ENCODE data around the gene SLC7A14. TPM values are rescaled to one million over a fixed set of nuclear protein-coding genes. Genes with fewer than 3 reads are reported as not detected.

Gene SLC7A14
- total and polyA plus RNA-seq, 2 donors (not counting 1 experiment from before 2014, with no cell fraction given): not detected

DNA sequence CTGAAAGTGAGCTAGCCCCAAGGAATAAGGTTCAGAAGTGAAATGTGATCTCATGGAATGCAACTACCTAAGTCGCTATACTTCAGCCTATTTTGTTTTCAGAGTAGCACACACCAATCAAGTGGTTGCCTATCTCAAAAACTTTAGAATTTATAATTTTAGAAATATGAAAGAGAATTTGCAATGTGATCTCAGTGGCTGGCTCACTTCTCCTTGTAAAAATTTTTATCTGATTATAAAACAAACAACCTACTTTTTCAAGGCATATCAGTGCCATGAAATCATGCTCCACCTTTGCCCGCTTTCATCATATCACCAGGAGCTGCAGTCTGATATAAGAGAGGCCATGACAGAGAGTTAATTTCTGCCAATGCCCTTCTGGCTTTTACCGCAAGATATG lies 119.9 kb downstream of the SLC7A14 start:
- TF ChIP-seq CTCF (IDR thresholded peaks at IDR 0.05) (no peak), EZH2 (IDR thresholded peaks at IDR 0.05; ENCODE audit: borderline replicate concordance, insufficient read depth, low read depth, low read length, poor library complexity, severe bottlenecking) (no peak)
- Histone ChIP-seq H3K4me2 (replicated peaks; ENCODE audit: low read depth, low read length, poor library complexity, severe bottlenecking) (no peak overlapping the region), H3K9me3 (ENCODE audit: control extremely low read depth in 1 of 3, control insufficient read depth in 2 of 3, insufficient read depth in 1 of 3, low read length in 2 of 3) (no peaks in the 10 kb centered on the region), H3K79me2 (ENCODE audit: control insufficient read depth, insufficient read depth, low read length) (no peaks in the 10 kb centered on the region), H3K9ac (ENCODE audit: low read length) (no peak overlapping the region), H3K27me3 (replicated peaks in 1 of 4; ENCODE audit: control extremely low read depth in 1 of 4, control insufficient read depth in 3 of 4, insufficient read depth in 4 of 4, low read length in 3 of 4) (peaks cover 0 to 7% (median 6%) of the 10 kb centered on the region in 4 experiments), H3K4me3 (ENCODE audit: control extremely low read depth in 1 of 5, extremely low read depth in 1 of 5, insufficient read depth in 1 of 5, low read depth in 2 of 5, low read length in 4 of 5) (no peak overlapping the region), H3K27ac (ENCODE audit: low read length in 2 of 2) (no peak overlapping the region), H3K36me3 (replicated peaks in 1 of 2; ENCODE audit: control extremely low read depth in 1 of 2, control insufficient read depth in 1 of 2, extremely low read depth in 1 of 2, insufficient read depth in 2 of 2, low read length in 1 of 2) (no peaks in the 10 kb centered on the region), H4K20me1 (ENCODE audit: control insufficient read depth, insufficient read depth, low read length, poor library complexity, severe bottlenecking) (no peaks in the 10 kb centered on the region), H2AFZ (ENCODE audit: insufficient read depth, low read depth, low read length, poor library complexity, severe bottlenecking) (no peak overlapping the region), H3K4me1 (ENCODE audit: control insufficient read depth in 2 of 2, insufficient read depth in 2 of 2, low read length in 2 of 2) (no peaks in the 10 kb centered on the region)
- no peaks in the 10 kb centered on the region for H3K9me3 Mint-ChIP-seq (ENCODE audit: insufficient read depth)
- intact Hi-C loops (cut with micrococcal nuclease): no loop called here
- DNase-seq (no peak), ATAC-seq (ENCODE audit: low read depth) (no peak)
- WGBS (ENCODE audit: insufficient coverage): 80% methylated on average over 1 of the region's 3 CpGs
- no peak overlapping the region for H3K27ac Mint-ChIP-seq
- ChIA-PET CTCF (interaction anchor here (0.6 kb wide), 1 partner anchor 34 kb away, joined by 3 read pairs; no protein-coding TSS in a partner anchor), POLR2A (no interaction called here)
- H3K27me3 Mint-ChIP-seq: peaks cover 57% of the 10 kb centered on the region
- H3K4me1 Mint-ChIP-seq: no peaks in the 10 kb centered on the region
- H3K4me3 Mint-ChIP-seq: no peak overlapping the region

DNA sequence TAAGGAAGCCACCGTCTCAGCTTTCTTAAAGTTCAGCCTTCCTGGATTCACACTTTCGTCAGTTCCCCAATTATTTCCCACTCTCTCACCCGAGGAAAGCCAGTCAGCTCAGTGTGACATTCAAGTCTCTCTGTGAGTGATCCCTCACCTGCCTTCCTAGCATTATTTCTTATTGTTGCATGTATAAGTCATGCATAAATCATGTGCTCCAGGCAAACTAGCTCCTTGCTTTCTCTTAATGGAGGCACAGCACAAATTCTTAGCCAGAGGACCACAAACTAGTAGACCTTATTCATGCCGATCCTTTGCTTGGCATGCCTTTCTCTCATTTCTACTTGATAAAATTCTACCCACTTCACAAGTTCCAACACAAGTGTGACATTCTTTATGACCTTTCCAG lies 122.9 kb downstream of the SLC7A14 start:
- no peaks in the 10 kb centered on the region for H3K36me3 ChIP-seq (replicated peaks in 1 of 2; ENCODE audit: control extremely low read depth in 1 of 2, control insufficient read depth in 1 of 2, extremely low read depth in 1 of 2, insufficient read depth in 2 of 2, low read length in 1 of 2)
- CTCF ChIA-PET: no interaction called here
- intact Hi-C loops (cut with micrococcal nuclease): no loop called here
- Mint-ChIP-seq H3K9me3 (ENCODE audit: insufficient read depth) (no peaks in the 10 kb centered on the region), H3K27ac (no peak overlapping the region), H3K27me3 (peaks cover 50% of the 10 kb centered on the region), H3K4me3 (no peak overlapping the region), H3K4me1 (no peaks in the 10 kb centered on the region)
- H3K79me2 ChIP-seq (ENCODE audit: control insufficient read depth, insufficient read depth, low read length): no peaks in the 10 kb centered on the region
- no peak overlapping the region for H3K27ac ChIP-seq (ENCODE audit: low read length in 2 of 2)
- DNase-seq (no peak), ATAC-seq (ENCODE audit: low read depth) (no peak)
- no peak overlapping the region for H2AFZ ChIP-seq (ENCODE audit: insufficient read depth, low read depth, low read length, poor library complexity, severe bottlenecking)
- H4K20me1 ChIP-seq (ENCODE audit: control insufficient read depth, insufficient read depth, low read length, poor library complexity, severe bottlenecking): no peaks in the 10 kb centered on the region
- no peak overlapping the region for H3K9ac ChIP-seq (ENCODE audit: low read length)
- 92% methylated on average over 3 of the region's 4 CpGs for WGBS (ENCODE audit: insufficient coverage)
- no peaks in the 10 kb centered on the region for H3K4me1 ChIP-seq (ENCODE audit: control insufficient read depth in 2 of 2, insufficient read depth in 2 of 2, low read length in 2 of 2)
- no peak overlapping the region for H3K4me3 ChIP-seq (ENCODE audit: control extremely low read depth in 1 of 5, extremely low read depth in 1 of 5, insufficient read depth in 1 of 5, low read depth in 2 of 5, low read length in 4 of 5)
- no peaks in the 10 kb centered on the region for H3K9me3 ChIP-seq (ENCODE audit: control extremely low read depth in 1 of 3, control insufficient read depth in 2 of 3, insufficient read depth in 1 of 3, low read length in 2 of 3)
- POLR2A ChIA-PET: no interaction called here
- peaks cover 0 to 7% (median 1%) of the 10 kb centered on the region in 4 experiments for H3K27me3 ChIP-seq (replicated peaks in 1 of 4; ENCODE audit: control extremely low read depth in 1 of 4, control insufficient read depth in 3 of 4, insufficient read depth in 4 of 4, low read length in 3 of 4)
- TF ChIP-seq EZH2 (IDR thresholded peaks at IDR 0.05; ENCODE audit: borderline replicate concordance, insufficient read depth, low read depth, low read length, poor library complexity, severe bottlenecking): no peak
- TF ChIP-seq CTCF (IDR thresholded peaks at IDR 0.05): no peak
- no peak overlapping the region for H3K4me2 ChIP-seq (replicated peaks; ENCODE audit: low read depth, low read length, poor library complexity, severe bottlenecking)
